ENCODE measurements around the gene KIF16B.

DNA sequence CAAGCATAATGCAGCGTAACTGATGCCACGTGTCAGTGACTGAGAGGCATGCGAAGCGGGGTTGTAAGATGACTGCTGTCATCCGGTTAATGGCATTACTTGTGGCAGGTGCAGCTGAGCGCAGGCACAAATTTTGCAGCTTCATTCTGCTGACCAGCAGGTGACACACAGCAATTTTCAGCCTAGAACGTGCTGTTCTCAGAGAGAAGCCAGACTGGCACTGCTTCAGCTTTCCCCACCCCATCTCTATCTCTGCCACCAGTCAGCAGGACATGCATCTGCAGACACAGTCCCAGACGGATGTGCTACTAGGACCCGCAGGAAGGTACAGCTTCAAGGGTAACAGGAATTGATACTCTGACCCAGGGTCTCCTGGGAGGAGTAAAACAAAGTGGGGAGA, 221.8 kb downstream of the KIF16B start:
- TF ChIP-seq, protein P1, sequence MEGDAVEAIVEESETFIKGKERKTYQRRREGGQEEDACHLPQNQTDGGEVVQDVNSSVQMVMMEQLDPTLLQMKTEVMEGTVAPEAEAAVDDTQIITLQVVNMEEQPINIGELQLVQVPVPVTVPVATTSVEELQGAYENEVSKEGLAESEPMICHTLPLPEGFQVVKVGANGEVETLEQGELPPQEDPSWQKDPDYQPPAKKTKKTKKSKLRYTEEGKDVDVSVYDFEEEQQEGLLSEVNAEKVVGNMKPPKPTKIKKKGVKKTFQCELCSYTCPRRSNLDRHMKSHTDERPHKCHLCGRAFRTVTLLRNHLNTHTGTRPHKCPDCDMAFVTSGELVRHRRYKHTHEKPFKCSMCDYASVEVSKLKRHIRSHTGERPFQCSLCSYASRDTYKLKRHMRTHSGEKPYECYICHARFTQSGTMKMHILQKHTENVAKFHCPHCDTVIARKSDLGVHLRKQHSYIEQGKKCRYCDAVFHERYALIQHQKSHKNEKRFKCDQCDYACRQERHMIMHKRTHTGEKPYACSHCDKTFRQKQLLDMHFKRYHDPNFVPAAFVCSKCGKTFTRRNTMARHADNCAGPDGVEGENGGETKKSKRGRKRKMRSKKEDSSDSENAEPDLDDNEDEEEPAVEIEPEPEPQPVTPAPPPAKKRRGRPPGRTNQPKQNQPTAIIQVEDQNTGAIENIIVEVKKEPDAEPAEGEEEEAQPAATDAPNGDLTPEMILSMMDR (IDR thresholded peaks at IDR 0.05; ENCODE audit: insufficient read depth, low read depth, low read length) = no peak
- TF ChIP-seq EZH2 (IDR thresholded peaks at IDR 0.05; ENCODE audit: insufficient read depth, low read length) = no peak

Data from astrocyte (in vitro differentiated cells and primary cell).